WTC11 (cell line): ENCODE measurements around the gene DSC2. TPM values are rescaled to one million over a fixed set of nuclear protein-coding genes. Genes with fewer than 3 reads are reported as not detected.
"Not testable (repeated sequence)": the region's sequence is repeated elsewhere in the genome, so short reads cannot be mapped to it uniquely, and the experiment has no call there.

Experiments used
- ATAC-seq: fragments of 200-7000 bp; cut with Tn5 transposase; 2 replicates; pipeline ENCODE4 v1.10.0; 2021; ENCODE audit warnings: mild to moderate bottlenecking, moderate library complexity
- CTCF ChIA-PET: fragments of 300-600 bp; sonication (Branson Sonifier 250); formaldehyde crosslinking; loops from one replicate; lab custom pipeline; 2021; ENCODE audit warnings: antibody characterized with exemption; lab: Charles Lee
- POLR2A ChIA-PET: fragments of 350-600 bp; sonication (Branson Sonifier 250); formaldehyde crosslinking; loops from one replicate; lab custom pipeline; 2021; ENCODE audit warnings: antibody characterized with exemption; lab: Charles Lee
- DNase-seq: peaks from one replicate; pipeline ENCODE4 v3.0.0; 2021; ENCODE audit warnings: low spot score
- H3K27ac Mint-ChIP-seq: 2 replicates; pipeline ENCODE4 v1.8.0; 2021; ENCODE audit warnings: mixed read lengths
- H3K27me3 Mint-ChIP-seq: 2 replicates; pipeline ENCODE4 v1.8.0; 2021; ENCODE audit warnings: low read depth, mild to moderate bottlenecking, moderate library complexity, mixed read lengths
- H3K36me3 Mint-ChIP-seq: 2 replicates; pipeline ENCODE4 v1.8.0; 2021; ENCODE audit warnings: mixed read lengths
- H3K4me1 Mint-ChIP-seq: 2 replicates; pipeline ENCODE4 v1.8.0; 2022; ENCODE audit warnings: mixed read lengths
- H3K4me3 Mint-ChIP-seq: 2 replicates; pipeline ENCODE4 v1.8.0; 2021; ENCODE audit warnings: mild to moderate bottlenecking, moderate library complexity, mixed read lengths
- H3K9me3 Mint-ChIP-seq: 2 replicates; pipeline ENCODE4 v1.8.0; 2021; ENCODE audit warnings: mixed read lengths
- EMX1 ChIP-seq: fragments of 250-450 bp; sonication (Bioruptor Pico); IDR thresholded peaks from 2 replicates; pipeline ENCODE4 v1.8.0; 2021; ENCODE audit warnings: mild to moderate bottlenecking
- FOXP1 ChIP-seq: sonication (generic); formaldehyde crosslinking; IDR thresholded peaks from 2 replicates; pipeline ENCODE4 v1.8.0; 2022; ENCODE audit warnings: missing genetic modification reagents, mild to moderate bottlenecking, moderate library complexity, borderline replicate concordance
- GABPB1 ChIP-seq: sonication (generic); formaldehyde crosslinking; IDR thresholded peaks from 2 replicates; pipeline ENCODE4 v1.8.1; 2023; ENCODE audit warnings: mild to moderate bottlenecking, missing genetic modification reagents
- IRF1 ChIP-seq: sonication (generic); formaldehyde crosslinking; IDR thresholded peaks from 2 replicates; pipeline ENCODE4 v1.8.0; 2023; ENCODE audit warnings: missing genetic modification reagents
- IRF2 ChIP-seq: sonication (generic); formaldehyde crosslinking; IDR thresholded peaks from 2 replicates; pipeline ENCODE4 v1.8.0; 2022; ENCODE audit warnings: low read depth, missing genetic modification reagents, borderline replicate concordance
- MLX ChIP-seq: sonication (generic); formaldehyde crosslinking; IDR thresholded peaks from 2 replicates; pipeline ENCODE4 v1.8.1; 2023; ENCODE audit warnings: mild to moderate bottlenecking, missing genetic modification reagents, moderate library complexity
- MXD4 ChIP-seq: fragments of 250-450 bp; sonication (Bioruptor Pico); IDR thresholded peaks from 2 replicates; pipeline ENCODE4 v1.8.0; 2021; ENCODE audit warnings: mild to moderate bottlenecking, moderate library complexity, borderline replicate concordance
- NFE2L1 ChIP-seq: sonication (generic); formaldehyde crosslinking; IDR thresholded peaks from 2 replicates; pipeline ENCODE4 v1.8.1; 2023; ENCODE audit warnings: missing genetic modification reagents
- NR1H2 ChIP-seq: sonication (generic); formaldehyde crosslinking; IDR thresholded peaks from 2 replicates; pipeline ENCODE4 v1.9.0; 2021; ENCODE audit warnings: mild to moderate bottlenecking, moderate library complexity, missing genetic modification reagents
- NR3C1 ChIP-seq: sonication (generic); formaldehyde crosslinking; conservative IDR thresholded peaks from 2 replicates; pipeline ENCODE4 v1.8.1; 2023; ENCODE audit warnings: low read depth, mild to moderate bottlenecking, missing genetic modification reagents
- PREB ChIP-seq: sonication (generic); formaldehyde crosslinking; IDR thresholded peaks from 2 replicates; pipeline ENCODE4 v1.8.1; 2022; ENCODE audit warnings: mild to moderate bottlenecking, missing genetic modification reagents, moderate library complexity, borderline replicate concordance
- PRRX2 ChIP-seq: fragments of 250-450 bp; sonication (Bioruptor Pico); IDR thresholded peaks from 2 replicates; pipeline ENCODE4 v1.8.0; 2021; ENCODE audit warnings: mild to moderate bottlenecking
- SMAD3 ChIP-seq: sonication (generic); formaldehyde crosslinking; IDR thresholded peaks from 2 replicates; pipeline ENCODE4 v1.8.0; 2022; ENCODE audit warnings: missing genetic modification reagents, mild to moderate bottlenecking, borderline replicate concordance
- ZNF281 ChIP-seq: sonication (generic); formaldehyde crosslinking; IDR thresholded peaks from 2 replicates; pipeline ENCODE4 v1.8.0; 2023; ENCODE audit warnings: mild to moderate bottlenecking, missing genetic modification reagents
- ZNF317 ChIP-seq: sonication (generic); formaldehyde crosslinking; IDR thresholded peaks from 2 replicates; pipeline ENCODE4 v1.8.1; 2023; ENCODE audit warnings: low read depth, mild to moderate bottlenecking, moderate library complexity, missing genetic modification reagents, borderline replicate concordance
- ZNF423 ChIP-seq: fragments of 250-450 bp; sonication (Bioruptor Pico); IDR thresholded peaks from 2 replicates; pipeline ENCODE4 v2.1.2; 2022; ENCODE audit warnings: mild to moderate bottlenecking, moderate library complexity
- ZNF671 ChIP-seq: fragments of 250-450 bp; sonication (Bioruptor Pico); IDR thresholded peaks from 2 replicates; pipeline ENCODE4 v1.8.0; 2021; ENCODE audit warnings: mild to moderate bottlenecking
- total RNA-seq: library from RNA; stranded (reverse); gene quantifications from 3 replicates; pipeline ENCODE4 v1.2.3, GENCODE V29; 2021
- TF ChIP-seq, protein P1 (sequence below): sonication (generic); formaldehyde crosslinking; IDR thresholded peaks from 2 replicates; pipeline ENCODE4 v1.8.0; 2022; ENCODE audit warnings: mild to moderate bottlenecking, missing genetic modification reagents
- TF ChIP-seq, protein P2 (sequence below): sonication (generic); formaldehyde crosslinking; IDR thresholded peaks from 2 replicates; pipeline ENCODE4 v1.8.0; 2022; ENCODE audit warnings: mild to moderate bottlenecking, missing genetic modification reagents

The DSC2 gene
- total RNA-seq, 1 experiment from 2014 or later = 29.8 TPM

GRCh38 chr18:31125878-31126277 lies 23.7 kb upstream of the DSC2 start (continued):
- TF ChIP-seq, protein P1, sequence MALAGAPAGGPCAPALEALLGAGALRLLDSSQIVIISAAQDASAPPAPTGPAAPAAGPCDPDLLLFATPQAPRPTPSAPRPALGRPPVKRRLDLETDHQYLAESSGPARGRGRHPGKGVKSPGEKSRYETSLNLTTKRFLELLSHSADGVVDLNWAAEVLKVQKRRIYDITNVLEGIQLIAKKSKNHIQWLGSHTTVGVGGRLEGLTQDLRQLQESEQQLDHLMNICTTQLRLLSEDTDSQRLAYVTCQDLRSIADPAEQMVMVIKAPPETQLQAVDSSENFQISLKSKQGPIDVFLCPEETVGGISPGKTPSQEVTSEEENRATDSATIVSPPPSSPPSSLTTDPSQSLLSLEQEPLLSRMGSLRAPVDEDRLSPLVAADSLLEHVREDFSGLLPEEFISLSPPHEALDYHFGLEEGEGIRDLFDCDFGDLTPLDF (CRISPR knock-in tag) = no peak
- TF ChIP-seq, protein P2, sequence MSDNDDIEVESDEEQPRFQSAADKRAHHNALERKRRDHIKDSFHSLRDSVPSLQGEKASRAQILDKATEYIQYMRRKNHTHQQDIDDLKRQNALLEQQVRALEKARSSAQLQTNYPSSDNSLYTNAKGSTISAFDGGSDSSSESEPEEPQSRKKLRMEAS (CRISPR knock-in tag) = no peak
- TF ChIP-seq, all 79 proteins: peak for 0

GRCh38 chr18:31123125-31123524 lies 20.9 kb upstream of the DSC2 start:
- H3K4me1 Mint-ChIP-seq = peaks cover 12% of the 10 kb centered on the region
- H3K27ac Mint-ChIP-seq, H3K27me3 Mint-ChIP-seq, CTCF ChIA-PET, POLR2A ChIA-PET, ATAC-seq, H3K36me3 Mint-ChIP-seq, H3K4me3 Mint-ChIP-seq, H3K9me3 Mint-ChIP-seq, DNase-seq: not testable (repeated sequence)

GRCh38 chr18:31120594-31120993 lies 18.4 kb upstream of the DSC2 start:
- POLR2A ChIA-PET = no interaction called here
- peaks cover under 1% of the 10 kb centered on the region; the same call in 1 of the 2 replicates for H3K9me3 Mint-ChIP-seq
- no peaks in the 10 kb centered on the region for H3K27me3 Mint-ChIP-seq
- CTCF ChIA-PET = no interaction called here
- no peaks in the 10 kb centered on the region for H3K36me3 Mint-ChIP-seq
- peaks cover 16% of the 10 kb centered on the region for H3K4me1 Mint-ChIP-seq
- no peak overlapping the region; the same call in 1 of the 2 replicates for H3K27ac Mint-ChIP-seq
- H3K4me3 Mint-ChIP-seq = no peak overlapping the region
- no peak for ATAC-seq
- no peak for TF ChIP-seq IRF2 (CRISPR knock-in tag)
- TF ChIP-seq GABPB1 = no peak
- TF ChIP-seq ZNF423 (CRISPR knock-in tag) = no peak
- no peak for TF ChIP-seq NR3C1 (CRISPR knock-in tag)
- no peak for TF ChIP-seq IRF1
- TF ChIP-seq EMX1 (CRISPR knock-in tag) = no peak
- no peak for TF ChIP-seq ZNF317 (CRISPR knock-in tag)
- no peak for TF ChIP-seq NFE2L1
- no peak for TF ChIP-seq PREB (CRISPR knock-in tag)
- TF ChIP-seq NR1H2 = no peak
- TF ChIP-seq PRRX2 (CRISPR knock-in tag) = no peak
- no peak for TF ChIP-seq ZNF671 (CRISPR knock-in tag)
- no peak for TF ChIP-seq ZNF281 (CRISPR knock-in tag)
- TF ChIP-seq MXD4 (CRISPR knock-in tag) = no peak
- TF ChIP-seq, protein P2 (CRISPR knock-in tag) = no peak
- no peak for TF ChIP-seq MLX
- TF ChIP-seq FOXP1 (CRISPR knock-in tag) = no peak
- no peak for TF ChIP-seq SMAD3 (CRISPR knock-in tag)
- no peak for DNase-seq
